Measurements from ENCODE around the gene RGS13.

The RGS13 gene

DNA sequence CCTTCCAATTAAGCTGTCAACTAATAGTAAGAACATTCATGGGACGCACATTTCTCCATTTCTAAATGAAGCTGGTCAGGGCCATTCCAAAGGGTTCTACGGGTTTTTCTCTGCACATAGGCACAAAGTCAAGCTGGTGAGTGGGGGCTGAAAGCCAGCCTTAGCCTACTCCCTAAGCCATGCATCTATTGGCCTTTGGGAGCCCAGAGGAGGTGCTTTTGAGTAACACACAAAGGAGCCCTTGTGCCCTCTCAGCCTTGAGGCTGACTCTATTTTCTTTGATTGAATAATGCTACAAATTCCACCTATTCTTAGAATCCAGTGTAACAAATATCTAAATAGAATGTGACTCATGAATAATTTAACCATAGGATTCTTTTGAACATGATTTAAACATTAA is 73.6 kb downstream of the RGS13 start:
- Histone ChIP-seq H3K27me3 (ENCODE audit: insufficient read depth, poor library complexity, severe bottlenecking) (no peaks in the 10 kb centered on the region), H3K4me3 (replicated peaks; ENCODE audit: insufficient read depth, low read length) (no peak overlapping the region), H3K27ac (replicated peaks) (no peak overlapping the region)
- no peak for TF ChIP-seq GABPA (IDR thresholded peaks at IDR 0.05; ENCODE audit: low read depth)
- TF ChIP-seq, protein P1, sequence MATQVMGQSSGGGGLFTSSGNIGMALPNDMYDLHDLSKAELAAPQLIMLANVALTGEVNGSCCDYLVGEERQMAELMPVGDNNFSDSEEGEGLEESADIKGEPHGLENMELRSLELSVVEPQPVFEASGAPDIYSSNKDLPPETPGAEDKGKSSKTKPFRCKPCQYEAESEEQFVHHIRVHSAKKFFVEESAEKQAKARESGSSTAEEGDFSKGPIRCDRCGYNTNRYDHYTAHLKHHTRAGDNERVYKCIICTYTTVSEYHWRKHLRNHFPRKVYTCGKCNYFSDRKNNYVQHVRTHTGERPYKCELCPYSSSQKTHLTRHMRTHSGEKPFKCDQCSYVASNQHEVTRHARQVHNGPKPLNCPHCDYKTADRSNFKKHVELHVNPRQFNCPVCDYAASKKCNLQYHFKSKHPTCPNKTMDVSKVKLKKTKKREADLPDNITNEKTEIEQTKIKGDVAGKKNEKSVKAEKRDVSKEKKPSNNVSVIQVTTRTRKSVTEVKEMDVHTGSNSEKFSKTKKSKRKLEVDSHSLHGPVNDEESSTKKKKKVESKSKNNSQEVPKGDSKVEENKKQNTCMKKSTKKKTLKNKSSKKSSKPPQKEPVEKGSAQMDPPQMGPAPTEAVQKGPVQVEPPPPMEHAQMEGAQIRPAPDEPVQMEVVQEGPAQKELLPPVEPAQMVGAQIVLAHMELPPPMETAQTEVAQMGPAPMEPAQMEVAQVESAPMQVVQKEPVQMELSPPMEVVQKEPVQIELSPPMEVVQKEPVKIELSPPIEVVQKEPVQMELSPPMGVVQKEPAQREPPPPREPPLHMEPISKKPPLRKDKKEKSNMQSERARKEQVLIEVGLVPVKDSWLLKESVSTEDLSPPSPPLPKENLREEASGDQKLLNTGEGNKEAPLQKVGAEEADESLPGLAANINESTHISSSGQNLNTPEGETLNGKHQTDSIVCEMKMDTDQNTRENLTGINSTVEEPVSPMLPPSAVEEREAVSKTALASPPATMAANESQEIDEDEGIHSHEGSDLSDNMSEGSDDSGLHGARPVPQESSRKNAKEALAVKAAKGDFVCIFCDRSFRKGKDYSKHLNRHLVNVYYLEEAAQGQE (IDR thresholded peaks at IDR 0.05; ENCODE audit: insufficient replicate concordance, low read depth), result no peak
- no peak for DNase-seq (ENCODE audit: low read depth in 1 of 2, low spot score in 1 of 2)

All from HL-60 (cell line).